GM19043 (cell line): ENCODE measurements around the gene CAMK1G.
A peak's percentile ranks its signal among the peaks of the same experiment; 100 is the strongest.

Source experiments
- ATAC-seq: cut with Tn5 transposase; IDR thresholded peaks from one replicate; pipeline ENCODE4 v1.9.1; 2021; ENCODE audit warnings: low read depth; ENCODE audit not compliant: unreplicated experiment

The CAMK1G gene

DNA sequence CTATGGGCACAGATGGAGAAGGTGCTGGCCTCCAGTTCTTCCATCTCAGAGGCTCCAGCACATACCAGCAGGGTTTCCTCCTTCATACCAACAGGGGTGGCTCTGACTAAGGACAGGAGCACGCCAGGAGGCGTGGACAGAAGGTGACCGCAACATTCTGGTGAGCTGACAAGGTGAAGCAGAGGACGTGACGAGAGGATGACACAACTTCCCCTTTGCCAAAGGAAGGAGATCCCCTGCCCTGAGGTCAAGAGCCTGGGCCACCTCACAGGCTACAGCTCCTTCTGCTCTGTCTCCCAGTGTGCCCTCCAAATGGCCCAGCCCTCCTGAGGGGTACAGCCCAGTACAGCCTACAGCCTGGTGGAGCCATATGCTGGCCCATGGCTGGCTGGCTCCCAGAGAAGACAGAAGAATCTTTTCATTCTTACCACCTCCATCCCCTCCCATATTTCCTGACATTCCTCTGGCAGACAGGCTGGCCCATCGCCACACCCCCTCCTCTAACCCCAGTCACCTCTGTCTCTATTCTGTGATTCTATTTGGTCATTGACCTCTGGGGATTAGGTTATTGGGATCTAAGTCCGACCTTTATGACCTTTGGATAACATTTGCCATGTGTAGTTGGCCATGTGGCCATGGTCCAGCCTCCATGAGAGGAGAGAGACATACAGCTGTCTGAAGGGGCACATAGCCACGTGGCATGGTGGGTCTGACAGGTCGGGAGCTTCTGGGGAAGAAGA is 73.8 kb downstream of the CAMK1G start:
- ATAC-seq, result no peak

DNA sequence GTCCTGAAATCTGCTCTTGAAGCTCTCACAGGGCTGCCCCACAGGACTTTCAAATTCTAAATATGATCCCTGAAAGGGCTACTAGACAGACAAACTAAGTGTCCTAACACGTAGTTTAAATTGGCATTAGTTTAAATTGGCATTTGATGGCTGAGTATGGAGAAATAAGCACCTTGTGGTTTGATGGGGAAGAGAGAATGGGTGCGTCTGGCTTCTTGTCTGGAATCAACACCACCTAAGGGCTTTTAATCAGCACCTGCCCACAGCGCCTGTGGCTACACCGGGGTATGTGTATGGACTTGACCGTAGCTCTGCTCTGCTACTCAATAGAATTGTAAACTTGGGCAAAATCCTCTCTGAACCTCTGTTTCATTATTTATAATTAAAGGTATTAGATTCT is 74.4 kb downstream of the CAMK1G start:
- no peak for ATAC-seq

DNA sequence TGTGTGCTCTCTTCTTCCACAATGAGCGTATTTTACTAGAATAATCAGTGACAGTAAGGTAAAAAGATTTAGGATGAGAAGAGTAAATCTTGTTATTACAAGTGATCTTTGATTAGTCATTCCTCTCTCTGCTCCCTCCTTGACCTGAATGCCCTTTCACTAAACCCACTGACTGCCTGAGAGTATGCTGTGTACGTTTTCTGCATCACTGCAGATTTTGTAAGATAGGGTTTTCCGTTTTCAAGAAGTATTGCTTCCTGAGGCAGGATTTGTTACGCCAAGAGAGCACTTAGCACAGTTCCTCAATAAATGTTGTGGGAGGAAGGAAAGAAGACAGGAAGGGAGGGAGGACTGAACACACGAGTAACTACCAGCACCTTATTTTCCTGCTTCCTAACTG is 76.4 kb downstream of the CAMK1G start:
- ATAC-seq, result peak; percentile 82

DNA sequence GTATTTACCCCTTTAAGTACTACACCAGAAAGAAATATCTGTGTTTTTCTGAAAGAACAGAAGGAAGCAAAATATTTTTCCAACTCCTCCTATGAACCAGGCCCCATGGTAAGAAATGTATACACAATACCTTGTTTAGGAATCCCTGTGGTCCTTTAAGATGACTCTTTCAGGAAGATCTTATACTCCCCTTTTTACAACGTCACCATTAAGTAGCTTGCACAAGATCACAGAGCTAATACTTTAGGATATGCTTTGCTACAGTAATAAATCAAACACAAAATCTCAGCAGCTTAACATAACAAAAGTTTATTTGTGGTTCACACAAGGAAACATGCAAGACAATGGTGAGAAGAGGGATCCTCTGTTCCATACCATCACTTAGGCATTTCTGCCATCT is 77.6 kb downstream of the CAMK1G start:
- no peak for ATAC-seq

DNA sequence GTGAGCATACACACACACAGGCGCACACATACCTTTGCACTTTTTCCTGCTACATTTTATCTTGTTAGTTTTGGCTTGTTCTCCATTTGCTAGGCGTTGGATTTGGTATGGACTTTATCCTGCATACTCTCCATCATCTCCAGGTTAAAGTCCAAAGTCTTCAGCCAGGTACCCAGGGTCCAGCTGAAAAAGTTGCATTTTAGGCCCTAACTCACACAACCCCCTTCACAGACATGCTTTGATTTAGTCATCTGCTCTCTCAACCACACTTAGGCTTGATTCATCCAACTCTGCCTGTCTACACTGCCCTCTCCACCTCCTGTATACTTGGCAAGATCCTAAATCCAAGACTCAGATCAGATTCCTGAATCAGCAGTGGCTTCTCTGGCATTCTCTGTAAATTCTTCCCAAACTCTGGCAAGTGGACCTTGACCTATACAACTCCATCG is 79.4 kb downstream of the CAMK1G start:
- ATAC-seq, result no peak
